COLO668 (cell line): ENCODE data around the gene C2orf15.
"Not testable (repeated sequence)": the region's sequence is repeated elsewhere in the genome, so short reads cannot be mapped to it uniquely, and the experiment has no call there.

Source experiments
- DNase-seq: peaks from one replicate; lab custom pipeline; 2025; ENCODE audit not compliant: unreplicated experiment; lab: John Stamatoyannopoulos, UW

Gene C2orf15

GRCh38 chr2:99141110-99142108 is at the start of gene C2orf15:
C2orf15 (plus strand) TSS chr2:99141707; CDS start chr2:99150559, 8,852 bp downstream.
- DNase-seq = peak; percentile 99

GRCh38 chr2:99096728-99097127 is 44.8 kb upstream of the C2orf15 start:
- no peak for DNase-seq

- DNase-seq = no peak
These were observed 39.8 kb upstream of the C2orf15 start for GRCh38 chr2:99101697-99102096.

- DNase-seq = no peak
These were observed 37.5 kb upstream of the C2orf15 start for GRCh38 chr2:99104006-99104405.

GRCh38 chr2:99106913-99107312 is 34.6 kb upstream of the C2orf15 start:
- no peak for DNase-seq

- no peak for DNase-seq
These were observed 30.3 kb upstream of the C2orf15 start for GRCh38 chr2:99111236-99111635.

- no peak for DNase-seq
These were observed 29.6 kb upstream of the C2orf15 start for GRCh38 chr2:99111945-99112344.

- no peak for DNase-seq
These were observed 28.9 kb upstream of the C2orf15 start for GRCh38 chr2:99112617-99113016.

GRCh38 chr2:99127981-99128380 is 13.5 kb upstream of the C2orf15 start:
- no peak for DNase-seq

GRCh38 chr2:99135044-99135556 is 6.4 kb upstream of the C2orf15 start:
- not testable (repeated sequence) for DNase-seq

- no peak for DNase-seq
These were observed 2.5 kb upstream of the C2orf15 start for GRCh38 chr2:99139003-99139402.

- no peak for DNase-seq
These were observed 1.2 kb upstream of the C2orf15 start for GRCh38 chr2:99140056-99140859.

- no peak for DNase-seq
These were observed 722 bp upstream of the C2orf15 start for GRCh38 chr2:99140860-99141109.

- DNase-seq = no peak
These were observed 9.2 kb downstream of the C2orf15 start for GRCh38 chr2:99150706-99151105.

GRCh38 chr2:99152199-99152895 is 10.8 kb downstream of the C2orf15 start:
- no peak for DNase-seq

GRCh38 chr2:99153921-99154604 is 12.6 kb downstream of the C2orf15 start:
- DNase-seq = peak; percentile 7

GRCh38 chr2:99154643-99155536 is 13.4 kb downstream of the C2orf15 start, which contains the start of the genes LIPT1 and TSGA10:
LIPT1 (plus strand) TSS chr2:99154967; CDS start chr2:99161958, 6,991 bp downstream.
TSGA10 (minus strand) TSS chr2:99154942; CDS start chr2:99109439, 45,503 bp downstream.
- peak; percentile 93 for DNase-seq

- DNase-seq = no peak
These were observed 15.4 kb downstream of the C2orf15 start for GRCh38 chr2:99156891-99157290.

GRCh38 chr2:99158599-99158998 is 17.1 kb downstream of the C2orf15 start:
- no peak for DNase-seq
